Uterus (tissue), 2 donors: ENCODE data around the gene DENND2A.

Experiments used
- POLR2A ChIP-seq, 2 donors: fragments of 450-650 bp; IDR thresholded peaks; one replicate each; pipeline ENCODE4 v1.6.1; 2016; ENCODE audit warnings: antibody characterized with exemption in 2 of 2, mild to moderate bottlenecking in 1 of 2, moderate library complexity in 1 of 2
- TF ChIP-seq, protein P1 (sequence below), 4 experiments: fragments of 200-600 bp in 2 of 4; fragments of 450-650 bp in 2 of 4; sonication (generic) in 2 of 4; IDR thresholded peaks; one replicate each; pipeline ENCODE4 v1.5.1; 2016 to 2019; ENCODE audit warnings: antibody characterized with exemption in 4 of 4, mild to moderate bottlenecking in 2 of 4, moderate library complexity in 1 of 4

- TF ChIP-seq, protein P1, sequence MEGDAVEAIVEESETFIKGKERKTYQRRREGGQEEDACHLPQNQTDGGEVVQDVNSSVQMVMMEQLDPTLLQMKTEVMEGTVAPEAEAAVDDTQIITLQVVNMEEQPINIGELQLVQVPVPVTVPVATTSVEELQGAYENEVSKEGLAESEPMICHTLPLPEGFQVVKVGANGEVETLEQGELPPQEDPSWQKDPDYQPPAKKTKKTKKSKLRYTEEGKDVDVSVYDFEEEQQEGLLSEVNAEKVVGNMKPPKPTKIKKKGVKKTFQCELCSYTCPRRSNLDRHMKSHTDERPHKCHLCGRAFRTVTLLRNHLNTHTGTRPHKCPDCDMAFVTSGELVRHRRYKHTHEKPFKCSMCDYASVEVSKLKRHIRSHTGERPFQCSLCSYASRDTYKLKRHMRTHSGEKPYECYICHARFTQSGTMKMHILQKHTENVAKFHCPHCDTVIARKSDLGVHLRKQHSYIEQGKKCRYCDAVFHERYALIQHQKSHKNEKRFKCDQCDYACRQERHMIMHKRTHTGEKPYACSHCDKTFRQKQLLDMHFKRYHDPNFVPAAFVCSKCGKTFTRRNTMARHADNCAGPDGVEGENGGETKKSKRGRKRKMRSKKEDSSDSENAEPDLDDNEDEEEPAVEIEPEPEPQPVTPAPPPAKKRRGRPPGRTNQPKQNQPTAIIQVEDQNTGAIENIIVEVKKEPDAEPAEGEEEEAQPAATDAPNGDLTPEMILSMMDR (IDR thresholded peaks at IDR 0.05): no peak
- no peak for TF ChIP-seq POLR2A (IDR thresholded peaks at IDR 0.05)
Observed at GRCh38 chr7:140594131-140594691, 46.4 kb downstream of the DENND2A start.
